Stimulated activated CD8-positive, alpha-beta memory T cell treated with anti-CD3 and anti-CD28 coated beads, Interleukin-15, amount 100 ng/mL, for 4 hours (primary cell): ENCODE measurements around the gene WHRN.

Source experiments
- DNase-seq, 2 donors: peaks; one replicate each; pipeline ENCODE4 v3.0.0-alpha.2; 2020; ENCODE audit warnings: low read depth in 2 of 2

Gene WHRN

DNA sequence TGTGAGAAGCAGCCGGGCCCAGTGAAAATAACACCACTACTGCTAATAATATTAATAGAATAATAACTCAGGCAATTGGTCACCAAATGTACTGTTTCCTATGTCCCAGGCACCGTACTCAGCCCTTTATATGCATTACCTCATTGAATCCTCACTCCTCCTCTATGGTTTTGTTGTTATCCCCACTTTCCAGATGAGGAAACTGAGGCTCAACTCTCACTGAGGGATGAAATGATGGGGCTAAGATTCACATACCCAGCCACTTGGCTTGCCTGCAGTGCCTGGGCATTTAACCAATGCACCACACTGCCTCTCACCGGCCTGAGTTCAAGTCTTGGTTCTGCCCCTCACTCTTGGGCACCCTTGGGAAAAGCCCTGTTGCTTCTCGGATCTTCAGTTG lies 34.1 kb downstream of the WHRN start:
- DNase-seq = no peak

DNA sequence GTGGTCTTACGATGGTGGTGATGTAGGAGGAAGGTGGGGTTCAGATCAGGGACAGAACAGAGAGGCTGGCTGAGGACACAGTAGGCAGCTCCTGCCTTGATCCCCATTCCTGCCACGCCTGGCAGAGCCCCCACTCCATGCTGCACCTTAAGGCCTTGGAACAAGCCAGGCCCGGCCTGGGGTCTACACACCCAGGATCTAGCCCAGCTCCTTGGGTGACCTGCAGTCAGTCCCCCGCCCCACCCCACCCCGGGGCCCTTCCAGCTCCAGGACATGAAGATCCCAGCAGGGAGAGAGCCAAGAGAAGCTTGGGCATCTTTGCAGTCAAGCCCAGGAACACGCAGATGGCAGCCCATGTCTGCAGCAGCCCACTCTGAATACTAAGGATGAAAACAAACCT lies 34.7 kb downstream of the WHRN start:
- no peak for DNase-seq

DNA sequence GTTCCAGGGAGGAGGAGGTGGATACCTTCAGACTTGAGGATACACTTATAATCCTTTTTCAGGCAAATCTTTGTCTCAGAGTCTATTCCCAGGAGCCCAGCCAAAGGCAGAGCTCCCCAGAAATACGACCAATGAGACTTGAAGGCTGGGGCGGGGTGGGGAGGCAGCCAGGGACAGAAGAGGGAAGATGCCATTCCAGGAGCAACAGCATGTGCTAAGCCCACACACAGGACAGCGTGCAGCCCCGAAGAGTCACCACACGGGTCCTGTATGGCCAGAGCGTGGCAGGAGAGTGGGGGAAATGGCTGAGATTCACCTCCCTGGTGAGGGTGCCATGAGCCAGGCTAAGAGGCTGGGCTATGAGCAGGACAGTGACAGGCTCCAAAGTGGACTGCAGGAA lies 35.2 kb downstream of the WHRN start:
- no peak for DNase-seq

DNA sequence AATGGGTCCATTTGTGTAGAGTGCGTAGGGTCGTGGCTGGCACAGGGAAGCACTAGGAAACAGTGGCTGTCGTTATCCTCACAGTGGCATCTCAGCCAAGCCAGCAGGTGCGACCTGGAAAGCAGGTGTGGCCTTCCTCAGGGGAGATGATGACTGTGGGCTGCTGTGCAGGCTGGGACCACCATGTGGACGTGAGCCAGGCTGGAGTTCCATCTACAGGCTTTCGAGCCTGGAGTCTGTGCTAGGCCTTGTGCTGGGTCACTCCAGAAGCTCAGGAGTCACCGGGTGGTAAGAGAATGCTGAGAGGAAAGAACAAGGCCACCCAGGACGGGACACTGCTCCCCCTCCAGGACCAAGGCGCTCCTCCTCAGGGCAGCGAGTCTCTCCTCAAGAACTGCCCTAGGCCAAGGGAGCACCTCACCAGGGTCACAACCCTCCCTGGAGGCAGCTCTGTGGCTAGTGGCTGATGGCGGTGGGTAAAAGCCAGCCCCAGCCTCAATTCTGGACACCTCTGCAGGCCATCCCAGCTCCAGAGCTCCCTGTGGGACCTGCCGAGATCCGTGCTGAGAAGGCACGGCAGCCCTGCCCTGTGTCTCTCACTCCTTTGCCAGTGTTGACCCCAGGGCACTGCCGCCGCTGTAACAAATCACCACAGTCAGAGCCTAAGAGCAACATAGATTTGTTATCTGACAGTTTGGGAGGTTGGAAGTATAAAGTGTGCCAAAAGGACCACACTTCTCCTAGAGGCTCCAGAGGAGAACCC lies 36.0 kb downstream of the WHRN start:
- DNase-seq = no peak

DNA sequence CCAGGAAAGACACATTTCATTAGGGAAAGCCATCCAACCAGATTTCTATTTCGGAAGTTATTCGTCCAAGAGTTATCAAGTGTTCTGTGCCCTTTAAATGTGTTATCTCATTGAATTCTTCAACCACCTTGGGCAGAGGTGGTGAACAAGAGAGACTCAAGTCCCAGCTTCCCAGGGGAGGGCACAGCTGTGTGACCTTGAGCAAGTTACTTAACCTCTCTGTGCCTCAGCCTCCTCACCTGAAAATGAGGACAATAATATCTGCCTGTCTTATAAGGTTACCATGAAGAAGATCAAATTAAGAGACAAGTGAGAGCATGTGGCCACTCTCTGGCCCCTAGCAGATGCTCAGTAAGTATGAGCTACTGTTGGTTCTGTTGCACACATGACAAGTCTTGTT lies 37.4 kb downstream of the WHRN start:
- DNase-seq = no peak

DNA sequence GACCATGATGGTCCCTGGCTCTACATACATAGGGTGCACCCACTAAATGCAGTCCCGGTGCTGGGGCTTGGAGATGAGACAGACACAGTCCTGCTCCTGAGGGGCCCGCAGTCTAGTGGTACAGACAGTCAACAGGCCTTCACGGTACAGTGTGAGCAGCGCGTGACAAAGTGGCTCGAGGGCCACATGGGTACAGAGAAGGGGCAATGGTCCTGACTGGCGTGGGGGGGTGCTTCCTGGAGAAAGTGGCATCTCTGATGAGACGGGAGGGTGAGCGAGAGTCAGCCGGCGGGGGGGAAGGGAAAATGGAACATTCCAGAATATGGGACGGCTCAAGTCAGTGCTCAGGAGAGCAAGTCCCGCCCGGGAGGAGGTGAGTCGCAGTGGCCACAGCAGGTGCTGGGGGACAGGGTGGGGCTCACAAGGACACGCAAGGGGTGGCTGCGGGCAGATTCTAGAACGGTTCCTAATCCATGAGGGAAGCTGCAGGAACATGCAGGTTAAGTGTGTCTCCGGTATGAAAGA lies 38.0 kb downstream of the WHRN start:
- DNase-seq = no peak

DNA sequence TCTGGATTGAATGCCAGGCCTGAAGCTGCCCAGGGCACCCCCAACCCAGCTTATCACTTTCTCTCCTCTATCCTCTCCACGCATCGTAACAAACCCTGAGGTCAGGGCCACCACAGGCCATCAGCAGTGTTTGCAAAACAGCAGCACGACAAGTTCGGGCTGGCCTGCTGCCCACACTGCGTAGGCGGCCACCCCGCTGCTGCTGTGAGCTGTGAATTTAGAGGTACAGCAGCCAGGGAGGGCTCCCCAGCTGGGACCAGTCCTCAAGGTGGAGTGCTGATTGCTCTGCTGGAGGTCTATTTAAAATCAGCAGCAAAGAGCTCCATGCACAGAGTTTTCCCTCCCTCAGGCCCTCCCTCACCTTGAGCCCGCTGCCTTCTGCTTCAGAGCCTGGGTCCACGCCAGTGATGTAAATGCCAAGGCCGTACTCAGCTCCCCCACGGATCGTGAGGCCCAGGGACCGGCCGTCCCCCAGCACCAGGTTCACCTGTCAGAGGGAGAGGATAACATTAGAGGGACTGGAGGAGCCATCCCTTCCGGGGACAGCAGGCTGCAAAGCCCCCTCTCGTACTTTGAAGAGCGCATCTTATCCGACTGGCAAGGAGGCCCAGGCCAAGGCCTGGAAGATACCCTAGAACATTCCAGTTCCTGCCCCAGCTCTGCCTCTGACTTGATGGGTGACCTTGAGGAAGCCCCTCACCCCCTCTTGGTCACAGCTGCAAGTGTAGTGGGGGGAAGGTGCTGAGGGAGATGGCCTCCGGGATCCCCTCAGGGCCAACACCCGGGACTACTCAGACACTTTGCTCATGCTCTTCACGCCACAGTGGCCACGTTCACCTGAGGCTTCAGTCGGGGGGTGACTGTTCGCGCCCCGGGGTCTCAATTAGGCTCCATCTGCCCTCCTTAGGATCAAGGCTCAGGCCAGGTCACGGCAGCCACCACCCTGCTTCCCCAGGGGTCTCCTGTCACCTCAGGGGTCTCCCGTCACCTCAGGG lies 39.1 kb downstream of the WHRN start:
- no peak for DNase-seq

DNA sequence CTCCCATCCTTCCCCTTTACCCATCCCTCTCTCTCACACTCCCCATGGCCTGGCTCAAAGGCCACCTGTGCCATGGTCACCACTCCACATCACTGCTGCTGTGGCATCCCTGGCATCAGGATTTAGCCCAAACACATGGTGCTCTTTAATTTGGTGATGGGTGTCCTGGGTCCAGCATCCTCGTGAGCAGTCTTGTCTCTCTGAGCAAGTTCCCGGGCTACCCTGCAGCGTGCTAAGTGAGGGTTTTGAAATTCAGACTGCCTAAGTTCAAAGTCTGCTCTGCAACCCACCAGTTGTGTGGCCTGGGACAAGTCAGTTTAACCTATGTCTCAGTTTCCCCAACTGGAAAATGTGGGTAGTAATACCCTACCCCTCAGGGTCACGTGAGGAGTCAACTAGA lies 39.9 kb downstream of the WHRN start:
- no peak for DNase-seq

DNA sequence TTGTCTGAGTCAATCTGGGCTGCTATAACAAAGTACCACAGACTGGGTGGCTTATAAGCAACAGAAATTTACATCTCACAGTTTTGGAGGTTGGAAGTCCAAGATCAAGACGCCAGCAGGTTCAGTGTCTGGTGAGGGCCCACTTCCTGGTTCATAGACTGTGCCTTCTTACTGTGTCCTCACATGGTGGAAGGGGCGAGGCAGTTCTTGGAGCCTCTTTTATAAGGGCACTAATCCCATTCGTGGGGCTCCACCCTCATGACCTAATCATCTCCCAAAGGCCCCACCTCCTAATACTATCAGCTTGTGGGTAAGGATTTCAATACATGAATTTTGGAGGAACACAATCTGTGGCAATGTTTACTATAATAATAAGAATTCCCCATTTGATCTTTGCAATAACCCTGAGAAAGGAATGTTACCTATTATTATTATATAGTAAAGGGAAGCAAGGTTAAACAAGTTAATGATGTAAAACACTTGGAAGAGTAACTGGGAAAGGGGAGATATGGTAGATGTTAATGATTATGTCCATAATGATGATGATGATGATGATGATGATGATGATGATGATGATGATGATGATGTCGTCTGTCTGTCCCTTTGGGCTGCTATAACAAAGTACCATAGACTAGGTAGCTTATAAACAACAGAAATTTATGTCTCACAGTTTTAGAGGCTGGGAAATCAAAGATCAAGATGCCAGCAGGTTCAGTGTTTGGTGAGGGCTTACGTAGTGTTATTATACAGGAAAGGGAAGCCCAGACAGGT lies 40.8 kb downstream of the WHRN start:
- DNase-seq = no peak

DNA sequence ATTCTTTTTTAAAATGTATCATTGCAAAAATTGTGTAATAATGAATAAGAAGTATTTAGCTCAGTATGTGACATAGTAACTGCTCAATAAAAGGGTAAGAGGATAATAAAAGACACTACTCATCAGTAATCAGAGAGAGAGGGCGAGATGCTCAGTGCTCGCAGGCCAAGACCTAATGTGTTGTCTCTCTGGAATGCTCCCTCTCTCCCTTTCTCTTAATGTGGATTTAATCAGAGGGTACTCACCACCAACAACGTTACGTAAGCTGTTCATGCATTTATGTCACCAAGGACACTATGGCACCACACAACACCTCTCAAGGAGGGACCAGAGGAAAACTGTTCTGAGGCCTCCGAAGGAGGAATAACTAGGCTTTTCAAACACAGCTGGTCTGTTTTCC lies 42.5 kb downstream of the WHRN start:
- no peak for DNase-seq

DNA sequence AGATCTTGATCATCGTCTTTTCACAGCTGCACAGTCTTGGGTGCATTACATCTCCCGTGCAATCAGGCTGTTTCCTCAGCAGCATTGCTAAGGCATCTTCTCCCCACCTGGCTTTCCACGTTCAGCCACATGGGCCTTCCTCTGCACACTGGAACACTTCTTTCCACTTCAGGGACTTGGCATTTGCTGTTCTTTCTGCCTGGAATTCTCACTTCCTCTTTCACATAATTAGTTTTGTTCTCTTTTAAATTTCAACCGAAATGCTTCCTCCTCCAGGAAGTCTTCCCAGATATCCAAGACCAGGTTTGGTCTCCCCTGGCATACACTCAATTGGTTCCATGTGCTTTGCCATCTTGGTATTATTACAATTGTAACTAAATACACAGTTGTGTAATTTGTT lies 43.8 kb downstream of the WHRN start:
- no peak for DNase-seq

DNA sequence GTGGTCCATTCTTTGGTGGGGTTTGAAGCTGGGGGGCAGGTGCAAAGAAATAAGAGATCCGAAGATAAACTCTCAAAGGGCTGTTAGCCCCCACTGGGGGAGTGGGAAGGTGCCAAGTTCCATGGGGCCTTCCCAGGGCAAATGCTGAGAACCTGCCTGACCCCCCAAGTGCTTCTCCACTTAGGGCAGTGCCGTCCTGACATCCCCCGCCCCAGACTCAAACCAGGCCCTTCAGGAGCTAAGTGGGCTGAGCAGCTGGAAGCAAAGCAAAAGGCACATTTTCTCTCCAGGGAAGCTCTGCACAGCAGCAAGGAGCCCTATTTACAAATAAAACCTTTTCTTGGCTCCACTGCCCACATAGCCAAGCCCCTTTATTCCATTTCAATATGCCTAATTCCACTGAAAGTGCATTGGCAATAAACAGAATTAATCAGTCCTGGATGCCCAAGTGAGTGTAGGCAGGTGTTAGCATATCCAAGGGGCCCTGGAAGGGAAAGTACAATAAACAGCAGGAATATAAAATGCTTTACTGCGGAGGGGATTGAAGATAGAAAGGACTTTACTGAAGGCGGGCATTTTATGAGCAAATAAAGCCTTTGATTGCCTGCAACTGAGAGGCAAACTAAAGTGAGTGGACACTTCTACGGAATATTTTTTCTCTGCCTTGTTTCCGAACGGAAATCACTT lies 44.6 kb downstream of the WHRN start:
- DNase-seq = no peak

DNA sequence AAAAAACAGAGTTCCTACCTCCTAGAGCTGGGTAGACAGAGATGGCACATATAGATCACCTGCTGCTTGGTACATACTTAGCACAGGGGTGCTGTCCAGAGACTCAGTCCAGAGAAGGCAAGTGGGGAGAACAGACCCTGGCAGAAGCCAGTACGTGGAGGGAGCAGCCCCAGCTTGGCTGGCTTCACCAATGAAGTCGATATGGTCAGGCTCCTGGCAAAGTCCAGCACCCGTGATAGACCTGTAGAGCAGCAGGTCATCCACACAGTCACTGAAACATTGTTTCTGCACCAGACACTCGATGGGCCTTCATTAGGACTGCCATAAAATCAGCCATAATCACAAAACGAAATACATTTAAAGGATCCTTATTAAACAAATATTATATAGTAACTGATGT lies 45.8 kb downstream of the WHRN start:
- DNase-seq = no peak

DNA sequence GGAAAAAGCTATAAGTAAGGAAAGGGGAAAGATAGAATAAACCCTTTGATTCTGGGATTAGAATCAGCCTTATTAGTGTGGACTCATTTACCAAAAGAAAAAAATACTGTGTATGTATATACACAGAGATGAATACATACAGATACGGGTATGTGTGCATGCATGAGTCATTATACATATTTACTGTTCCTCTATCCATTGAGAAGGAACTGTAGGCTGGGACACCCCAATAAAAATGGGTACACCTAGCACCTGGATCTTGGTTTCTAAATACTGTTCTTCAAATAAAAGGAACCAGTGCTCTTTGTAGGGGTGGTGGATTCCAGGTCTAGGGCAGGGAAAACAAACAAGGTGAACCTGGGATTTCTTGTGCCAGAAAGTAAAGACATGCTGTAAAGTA lies 48.3 kb downstream of the WHRN start:
- DNase-seq = no peak

DNA sequence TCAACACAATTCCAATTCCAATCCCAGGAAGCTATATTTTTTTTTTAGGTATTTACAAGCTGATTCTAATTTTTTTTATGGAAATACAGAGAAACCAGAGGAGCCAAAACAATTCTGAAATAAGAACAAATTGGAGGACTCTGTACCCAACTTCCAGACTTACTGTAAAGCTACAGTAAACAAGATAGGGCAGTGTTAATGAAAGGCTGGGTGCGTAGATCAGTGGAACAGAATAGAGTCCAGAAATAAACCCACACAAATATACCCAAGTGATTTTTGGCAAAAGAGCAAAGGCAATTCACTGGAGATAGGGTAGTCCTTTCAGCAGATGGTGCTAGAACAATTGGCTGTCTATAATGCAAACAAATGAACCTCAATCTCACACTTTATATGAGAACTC lies 50.6 kb downstream of the WHRN start:
- no peak for DNase-seq

DNA sequence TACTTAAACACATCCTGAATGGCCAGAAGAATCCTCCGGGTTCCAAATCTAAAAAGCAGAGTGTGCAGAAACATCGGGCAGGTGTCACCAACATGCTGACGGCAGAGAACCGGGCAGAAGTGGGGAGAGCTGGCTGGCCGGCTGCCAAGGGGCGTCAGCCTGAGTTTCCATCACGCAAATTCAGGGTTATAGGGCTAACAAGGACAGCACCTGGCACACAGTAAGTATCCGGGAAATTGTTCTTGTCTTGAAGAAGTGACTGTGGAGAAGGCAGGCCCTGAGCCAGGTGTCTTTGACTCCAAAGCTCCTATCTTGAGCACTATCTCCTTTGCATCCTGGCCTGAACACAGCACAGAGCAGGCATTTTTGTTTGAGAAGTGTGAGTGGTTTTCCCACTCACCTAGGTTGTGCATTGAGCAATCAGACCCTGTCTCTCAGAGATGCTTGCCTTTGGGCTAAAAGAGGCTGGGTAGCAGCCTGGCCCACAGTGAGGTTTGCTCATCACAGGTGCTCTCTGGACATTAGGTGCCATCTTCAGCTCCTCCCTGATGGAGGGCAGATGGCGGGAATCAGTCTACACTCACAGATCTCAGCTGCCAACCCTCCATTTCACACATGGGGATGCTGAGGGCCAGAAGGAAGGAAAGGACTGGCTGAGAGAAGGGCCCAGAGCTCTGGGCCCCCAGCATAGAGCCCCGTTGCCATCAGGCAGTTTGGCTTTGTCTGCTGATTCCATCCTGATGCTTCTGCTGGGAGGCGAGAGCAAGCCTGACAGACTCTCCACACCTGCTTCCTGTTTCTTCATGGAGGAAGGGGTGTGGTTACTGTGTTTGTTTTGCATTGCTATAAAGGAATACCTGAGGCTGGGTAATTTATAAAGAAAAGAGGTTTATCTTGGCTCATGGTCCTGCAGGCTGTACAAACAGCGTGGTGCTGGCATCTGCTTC lies 52.8 kb downstream of the WHRN start:
- no peak for DNase-seq

DNA sequence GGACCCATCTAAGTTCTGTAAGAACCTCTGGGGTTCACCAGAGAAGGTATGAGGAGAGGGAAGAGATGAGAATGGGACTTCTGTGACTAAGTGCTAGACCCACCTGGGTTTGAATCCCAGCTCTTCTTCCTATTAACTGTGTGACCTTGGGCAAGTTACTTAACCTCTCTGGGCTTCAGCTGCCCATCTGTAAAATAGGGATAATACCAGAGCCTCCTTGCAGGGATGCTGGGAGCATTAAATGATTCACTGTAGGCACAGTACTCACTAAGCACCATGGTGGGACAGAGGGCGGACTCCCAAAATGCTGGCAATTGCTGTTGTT lies 53.6 kb downstream of the WHRN start:
- DNase-seq = no peak

DNA sequence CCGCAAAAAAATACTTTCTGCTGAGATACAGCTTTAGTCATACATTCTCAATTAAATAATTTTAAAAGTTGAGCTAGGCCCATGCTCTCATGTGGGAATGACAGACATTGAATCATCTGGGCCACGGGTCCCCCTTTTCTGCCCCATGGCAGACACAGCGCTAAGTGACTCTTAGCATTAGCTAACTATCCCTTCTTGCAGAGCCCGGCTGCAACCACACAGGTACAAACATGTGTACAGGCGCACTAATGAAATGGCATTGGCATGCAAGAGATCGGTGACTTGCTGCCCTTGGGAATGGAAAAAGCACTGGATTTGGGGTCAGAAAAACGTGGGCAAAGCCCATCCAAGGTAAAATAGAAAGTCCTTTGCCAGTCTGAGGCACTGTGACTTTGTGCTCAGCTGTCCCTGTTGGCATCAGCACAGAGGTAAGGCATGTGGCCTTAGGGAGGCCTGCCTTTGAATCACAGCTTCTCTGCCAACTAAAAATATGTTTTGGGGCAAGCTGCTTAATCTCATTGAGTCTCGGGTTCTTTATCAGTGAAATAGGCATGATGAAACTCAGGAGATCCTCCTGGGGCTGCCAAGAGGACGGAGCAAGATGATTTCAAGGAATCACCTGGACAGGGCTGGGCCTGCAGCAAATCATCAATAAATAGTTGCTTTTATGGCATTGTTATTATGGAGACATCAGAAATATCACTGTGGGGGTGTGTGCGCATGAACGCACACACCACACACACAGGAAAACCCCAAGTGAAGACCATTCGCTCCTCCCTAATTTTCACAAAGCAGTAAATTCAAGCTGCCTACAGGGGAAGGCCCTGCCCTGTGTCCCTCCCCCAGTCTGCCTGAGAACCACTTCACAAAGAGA lies 54.2 kb downstream of the WHRN start:
- DNase-seq = no peak

DNA sequence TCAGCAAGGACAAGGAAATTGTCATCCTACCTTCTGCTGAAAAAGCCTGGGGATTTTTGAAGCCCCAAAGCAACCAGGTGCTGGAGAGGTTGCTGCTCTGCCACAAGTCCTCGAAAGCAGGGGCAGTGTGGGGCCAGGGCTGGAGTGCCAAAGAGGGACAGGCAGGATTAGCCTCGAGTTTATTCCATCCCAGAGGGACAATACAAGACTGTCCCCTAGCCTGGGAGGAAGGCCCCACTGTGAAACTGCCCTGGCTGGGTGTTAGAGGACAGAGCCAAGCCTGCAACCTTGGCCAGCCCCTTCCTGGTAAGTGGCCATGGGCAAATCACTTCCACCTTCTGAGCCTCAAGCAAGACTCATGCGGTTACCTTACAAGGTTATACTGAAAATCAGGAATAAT lies 55.1 kb downstream of the WHRN start:
- DNase-seq = no peak
